Fibroblast of peridontal ligament (primary cell): Measurements from ENCODE around the gene IL12RB1.
"Not testable (repeated sequence)": the region's sequence is repeated elsewhere in the genome, so short reads cannot be mapped to it uniquely, and the experiment has no call there.

Source experiments
- DNase-seq: peaks from one replicate; pipeline ENCODE4 v3.0.0-alpha.2; 2010; ENCODE audit errors: extremely low read depth

The IL12RB1 gene

GRCh38 chr19:18089726-18090125 lies 3.0 kb upstream of the IL12RB1 start:
- DNase-seq = no peak

GRCh38 chr19:18089096-18089541 lies 2.4 kb upstream of the IL12RB1 start:
- not testable (repeated sequence) for DNase-seq

DNA sequence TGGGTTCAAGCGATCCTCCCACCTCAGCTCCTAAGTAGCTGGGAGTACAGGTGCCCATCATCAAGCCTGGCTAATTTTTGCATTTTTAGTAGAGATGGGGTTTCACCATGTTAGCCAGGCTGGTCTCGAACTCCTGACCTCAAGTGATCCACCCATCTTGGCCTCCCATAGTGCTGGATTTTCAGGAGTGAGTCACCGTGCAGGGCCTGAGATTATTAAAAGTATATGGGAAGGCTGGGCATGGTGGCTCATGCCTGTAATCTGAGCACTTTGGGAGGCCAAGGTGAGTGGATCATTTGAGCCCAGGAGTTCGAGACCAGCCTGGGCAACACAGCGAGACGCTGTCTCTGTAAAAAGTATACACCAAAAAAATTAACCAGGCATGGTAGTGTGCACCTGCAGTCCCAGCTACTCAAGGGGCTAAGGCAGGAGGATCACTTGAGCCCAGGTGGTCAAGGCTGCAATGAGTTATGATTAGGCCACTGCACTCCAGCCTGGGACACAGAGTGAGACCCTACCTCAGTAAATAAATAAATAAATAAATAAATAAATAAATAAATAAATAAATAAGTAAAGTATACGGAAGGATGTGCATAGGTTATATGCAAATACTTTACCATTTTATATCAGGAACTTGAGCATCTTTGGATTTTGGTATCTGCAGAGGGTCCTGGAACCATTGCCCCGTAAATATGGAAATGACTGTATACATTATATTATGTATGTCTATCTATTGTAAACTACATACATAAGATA lies 854 bp downstream of the IL12RB1 start:
- no peak for DNase-seq

GRCh38 chr19:18083929-18084684 lies 2.6 kb downstream of the IL12RB1 start:
- DNase-seq = no peak

- DNase-seq = no peak
Observed at GRCh38 chr19:18074192-18074591, 12.5 kb downstream of the IL12RB1 start.

- DNase-seq = no peak
Observed at GRCh38 chr19:18073197-18073596, 13.5 kb downstream of the IL12RB1 start.

DNA sequence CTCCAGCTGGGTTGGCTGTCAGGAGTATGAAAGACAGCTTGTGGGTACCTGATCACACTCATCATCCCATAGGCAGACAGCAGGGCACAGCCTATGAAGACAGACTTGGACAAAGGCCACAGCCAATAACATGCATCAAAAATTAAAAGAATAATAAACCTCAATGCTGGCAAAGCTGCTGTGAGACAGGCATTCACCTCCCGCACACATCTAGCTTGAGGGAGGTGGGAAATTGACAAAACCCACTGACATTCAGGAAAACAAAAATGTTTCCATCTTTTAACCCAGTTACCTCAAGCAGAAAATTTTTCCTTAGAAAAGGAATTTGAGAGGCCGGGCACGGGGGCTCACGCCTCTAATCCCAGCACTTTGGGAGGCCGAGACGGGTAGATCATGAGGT lies 14.4 kb downstream of the IL12RB1 start:
- no peak for DNase-seq

DNA sequence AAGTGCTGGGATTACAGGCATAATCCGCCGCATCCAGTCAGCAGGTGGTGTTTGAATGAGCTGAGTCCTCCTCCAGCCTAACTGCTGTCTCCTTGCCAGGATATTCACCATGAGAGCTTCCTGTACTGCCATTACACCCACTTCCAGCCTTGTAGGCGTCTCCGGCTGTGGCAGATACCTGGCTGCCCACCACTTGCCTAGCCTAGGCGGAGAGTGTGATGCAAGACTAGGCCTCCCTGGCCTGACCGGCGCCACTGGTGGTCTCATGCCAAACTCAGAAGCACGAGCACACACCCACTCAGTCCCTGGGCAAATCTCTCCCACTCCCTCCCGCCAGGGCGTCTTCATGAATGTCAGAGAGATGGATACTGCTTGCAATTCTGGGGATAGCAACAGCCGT lies 16.6 kb downstream of the IL12RB1 start:
- DNase-seq = no peak

GRCh38 chr19:18069383-18069782 lies 17.4 kb downstream of the IL12RB1 start:
- no peak for DNase-seq

DNA sequence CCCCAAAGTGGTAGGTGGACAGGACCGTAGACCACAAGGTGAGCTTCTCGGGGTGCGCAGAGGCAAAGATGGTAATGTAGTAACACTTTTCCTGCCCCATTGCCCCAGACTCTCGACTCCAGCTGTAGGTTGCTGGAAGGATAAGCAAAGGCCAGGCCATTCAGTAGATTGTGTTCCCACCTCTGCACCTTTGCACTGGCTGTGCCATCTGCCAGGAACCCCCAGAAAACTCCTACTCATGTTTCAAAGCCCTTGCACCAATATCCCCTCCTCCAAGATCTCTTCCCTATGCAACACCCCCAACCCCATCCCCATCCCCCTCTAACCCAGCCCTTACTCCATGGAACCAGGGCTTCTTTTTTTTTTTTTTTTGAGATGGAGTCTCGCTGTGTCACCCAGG lies 18.3 kb downstream of the IL12RB1 start:
- DNase-seq = no peak

GRCh38 chr19:18065173-18065495 lies 21.6 kb downstream of the IL12RB1 start:
- no peak for DNase-seq

DNA sequence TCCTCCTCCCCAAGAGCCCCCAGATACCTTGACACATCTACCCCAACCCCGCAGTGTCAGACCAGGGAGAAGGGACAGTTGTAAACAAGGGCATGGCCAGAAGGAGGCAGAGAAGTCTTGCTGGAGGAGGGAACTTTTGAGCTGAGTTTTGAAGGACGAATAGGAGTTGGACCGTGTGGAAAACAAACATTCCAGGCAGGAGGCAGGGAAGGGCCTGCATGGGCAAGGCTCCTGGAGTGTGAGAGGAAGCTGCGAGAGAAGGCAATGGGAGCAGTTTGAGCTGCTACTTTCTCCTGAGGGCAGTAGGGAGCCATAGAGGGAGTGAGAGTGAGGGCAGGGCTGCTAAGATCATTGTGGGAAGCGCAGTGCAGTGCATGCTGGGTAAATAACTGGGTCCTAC lies 23.3 kb downstream of the IL12RB1 start:
- no peak for DNase-seq

- DNase-seq = no peak
Observed at GRCh38 chr19:18062028-18062427, 24.7 kb downstream of the IL12RB1 start.

DNA sequence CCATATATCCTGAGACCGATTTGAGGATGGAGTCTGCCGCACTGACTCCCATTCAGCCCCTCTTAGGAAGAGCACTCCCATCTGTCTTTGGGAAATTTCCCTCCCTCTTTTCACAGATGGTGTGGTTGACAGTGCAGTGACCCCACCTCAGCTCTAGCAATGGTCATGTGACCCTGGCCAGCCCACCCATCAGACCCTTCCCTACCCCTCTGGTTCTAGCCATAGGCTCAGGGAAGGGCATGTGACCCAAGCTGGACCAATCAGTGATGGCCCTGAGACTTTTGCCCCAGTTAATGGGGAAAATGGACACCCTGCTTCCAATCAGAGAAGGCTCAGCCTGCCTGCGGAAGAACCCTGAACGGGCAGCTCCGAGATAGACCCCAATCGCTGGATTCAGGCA lies 26.3 kb downstream of the IL12RB1 start:
- DNase-seq = no peak

GRCh38 chr19:18059902-18060301 lies 26.8 kb downstream of the IL12RB1 start:
- no peak for DNase-seq

DNA sequence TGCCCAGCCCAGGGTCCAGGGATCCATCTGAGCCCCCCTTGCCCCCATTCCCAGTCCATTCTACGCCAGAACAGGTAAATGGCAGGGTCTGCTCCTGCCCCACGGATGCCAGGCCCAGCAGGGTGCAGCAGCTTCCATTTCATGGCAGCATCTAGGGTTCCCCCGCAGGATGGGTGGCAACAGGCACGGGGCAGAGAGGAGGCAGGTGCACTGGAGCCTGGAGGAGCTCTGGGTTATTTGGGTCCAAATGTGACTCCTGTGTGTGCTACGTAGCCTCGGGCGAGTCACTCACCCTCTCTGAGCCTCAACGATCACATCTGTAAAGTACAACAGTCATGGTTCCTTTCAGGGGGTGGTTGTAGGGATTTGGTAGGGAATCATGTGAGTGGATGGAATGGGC lies 27.4 kb downstream of the IL12RB1 start:
- DNase-seq = no peak

- peak; percentile 75 for DNase-seq
Observed at GRCh38 chr19:18058208-18059009, 28.3 kb downstream of the IL12RB1 start.

- peak; percentile 9 for DNase-seq
Observed at GRCh38 chr19:18057557-18057956, 29.2 kb downstream of the IL12RB1 start.

GRCh38 chr19:18055967-18056366 lies 30.8 kb downstream of the IL12RB1 start:
- no peak for DNase-seq

DNA sequence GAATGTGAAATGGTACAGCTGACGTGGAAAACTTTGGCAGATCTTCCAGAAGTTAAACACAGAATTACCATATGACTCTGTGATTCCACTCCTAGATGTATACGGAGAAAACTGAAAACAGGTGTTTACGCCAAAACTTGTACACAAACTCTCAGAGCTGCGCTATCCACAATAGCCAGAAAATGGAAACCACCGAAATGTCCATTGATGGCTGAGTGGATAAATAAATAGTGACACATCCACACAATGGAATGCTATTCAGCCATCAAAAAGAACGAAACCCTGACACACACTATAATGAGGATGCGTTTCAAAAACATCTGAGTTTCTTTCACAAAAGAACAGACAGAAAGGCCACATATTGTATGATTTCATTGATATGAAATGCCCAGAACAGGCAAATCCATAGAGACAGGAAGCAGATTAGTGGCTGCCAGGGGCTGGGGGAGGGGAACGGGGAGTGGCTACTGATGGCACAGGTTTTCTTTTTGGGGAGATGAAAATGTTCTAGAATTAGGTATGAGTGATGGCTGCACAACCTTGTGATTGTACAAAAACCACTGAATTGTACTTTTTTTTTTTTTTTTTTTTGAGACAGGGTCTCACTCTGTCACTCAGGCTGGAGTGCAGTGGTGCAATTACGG lies 33.0 kb downstream of the IL12RB1 start:
- DNase-seq = peak; percentile 93

DNA sequence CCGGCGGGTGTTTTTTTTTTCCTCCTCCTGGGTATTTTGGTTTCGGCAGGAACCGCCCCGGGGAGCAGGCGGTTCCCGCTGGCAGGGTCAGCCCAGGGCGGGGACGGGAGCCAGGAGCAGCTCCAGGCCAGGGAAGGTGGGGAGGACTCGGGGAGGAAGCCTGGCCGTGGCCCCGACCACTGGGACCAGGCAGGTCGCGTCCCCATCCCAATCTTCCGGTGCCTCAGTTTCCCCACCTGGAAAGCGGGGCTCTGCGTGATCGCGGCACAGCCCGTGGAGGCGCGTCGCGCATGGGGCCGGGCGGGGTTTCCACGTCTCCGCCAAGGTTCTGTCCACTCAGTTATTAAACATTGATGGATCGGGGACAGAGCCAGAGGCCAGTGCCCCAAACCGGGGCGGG lies 34.8 kb downstream of the IL12RB1 start:
- DNase-seq = no peak

GRCh38 chr19:18049385-18049784 lies 37.3 kb downstream of the IL12RB1 start:
- DNase-seq = peak; percentile 52
